ENCODE results near the gene LTBP3. TPM values are rescaled to one million over a fixed set of nuclear protein-coding genes. Genes with fewer than 3 reads are reported as not detected.

The LTBP3 gene
- total and polyA plus RNA-seq, 2 of the 13 experiments (the other 11 are each of a cell fraction or from before 2014, with no cell fraction given): 12.2 to 68.1 TPM

- TF ChIP-seq ZNF282 (IDR thresholded peaks at IDR 0.05; ENCODE audit: partially characterized antibody) (no peak), GTF3A (CRISPR knock-in tag; conservative IDR thresholded peaks at IDR 0.05) (no peak), ZNF142 (CRISPR knock-in tag; IDR thresholded peaks at IDR 0.05) (no peak; the same call in 1 of the 2 replicates), ZBTB21 (CRISPR knock-in tag; IDR thresholded peaks at IDR 0.05) (peak; percentile 21; the same call in 1 of the 2 replicates), TEAD3 (CRISPR knock-in tag; optimal IDR thresholded peaks at IDR 0.05; ENCODE audit: borderline replicate concordance) (peak; percentile 85), GPN1 (CRISPR knock-in tag; IDR thresholded peaks at IDR 0.05; ENCODE audit: borderline replicate concordance) (no peak), ZNF775 (CRISPR knock-in tag; IDR thresholded peaks at IDR 0.05; ENCODE audit: borderline replicate concordance) (no peak), ASH2L (IDR thresholded peaks at IDR 0.05; ENCODE audit: insufficient read length, low read depth, low read length) (peak; percentile 18), NAIF1 (CRISPR knock-in tag; IDR thresholded peaks at IDR 0.05; ENCODE audit: borderline replicate concordance) (peak; percentile 90), MATR3 (CRISPR knock-in tag; IDR thresholded peaks at IDR 0.05) (no peak), TIGD3 (CRISPR knock-in tag; IDR thresholded peaks at IDR 0.05; ENCODE audit: borderline replicate concordance) (0 out of 2 replicates have a peak, but pooled peaks have one; percentile 71), ZC3H4 (CRISPR knock-in tag; IDR thresholded peaks at IDR 0.05; ENCODE audit: borderline replicate concordance) (no peak), MTA1 (CRISPR knock-in tag; IDR thresholded peaks at IDR 0.05; ENCODE audit: borderline replicate concordance) (peak; percentile 56; the same call in 1 of the 2 replicates), BRCA1 (CRISPR knock-in tag; IDR thresholded peaks at IDR 0.05) (no peak), SMAD3 (CRISPR knock-in tag; IDR thresholded peaks at IDR 0.05) (0 out of 2 replicates have a peak, but pooled peaks have one; percentile 20), RNF219 (CRISPR knock-in tag; IDR thresholded peaks at IDR 0.05) (peak; percentile 80; the same call in 1 of the 2 replicates), ARHGAP35 (CRISPR knock-in tag; IDR thresholded peaks at IDR 0.05; ENCODE audit: borderline replicate concordance) (no peak), NR1H2 (CRISPR knock-in tag; IDR thresholded peaks at IDR 0.05; ENCODE audit: borderline replicate concordance, low read depth) (no peak), RAD21 (CRISPR knock-in tag; IDR thresholded peaks at IDR 0.05) (peak; percentile 76)
Measured at GRCh38 chr11:65497141-65498041, 60.8 kb downstream of the LTBP3 start (continued).
